Measurements from ENCODE around the gene KIF7.
A peak's percentile ranks its signal among the peaks of the same experiment; 100 is the strongest.

Gene KIF7, protein sequence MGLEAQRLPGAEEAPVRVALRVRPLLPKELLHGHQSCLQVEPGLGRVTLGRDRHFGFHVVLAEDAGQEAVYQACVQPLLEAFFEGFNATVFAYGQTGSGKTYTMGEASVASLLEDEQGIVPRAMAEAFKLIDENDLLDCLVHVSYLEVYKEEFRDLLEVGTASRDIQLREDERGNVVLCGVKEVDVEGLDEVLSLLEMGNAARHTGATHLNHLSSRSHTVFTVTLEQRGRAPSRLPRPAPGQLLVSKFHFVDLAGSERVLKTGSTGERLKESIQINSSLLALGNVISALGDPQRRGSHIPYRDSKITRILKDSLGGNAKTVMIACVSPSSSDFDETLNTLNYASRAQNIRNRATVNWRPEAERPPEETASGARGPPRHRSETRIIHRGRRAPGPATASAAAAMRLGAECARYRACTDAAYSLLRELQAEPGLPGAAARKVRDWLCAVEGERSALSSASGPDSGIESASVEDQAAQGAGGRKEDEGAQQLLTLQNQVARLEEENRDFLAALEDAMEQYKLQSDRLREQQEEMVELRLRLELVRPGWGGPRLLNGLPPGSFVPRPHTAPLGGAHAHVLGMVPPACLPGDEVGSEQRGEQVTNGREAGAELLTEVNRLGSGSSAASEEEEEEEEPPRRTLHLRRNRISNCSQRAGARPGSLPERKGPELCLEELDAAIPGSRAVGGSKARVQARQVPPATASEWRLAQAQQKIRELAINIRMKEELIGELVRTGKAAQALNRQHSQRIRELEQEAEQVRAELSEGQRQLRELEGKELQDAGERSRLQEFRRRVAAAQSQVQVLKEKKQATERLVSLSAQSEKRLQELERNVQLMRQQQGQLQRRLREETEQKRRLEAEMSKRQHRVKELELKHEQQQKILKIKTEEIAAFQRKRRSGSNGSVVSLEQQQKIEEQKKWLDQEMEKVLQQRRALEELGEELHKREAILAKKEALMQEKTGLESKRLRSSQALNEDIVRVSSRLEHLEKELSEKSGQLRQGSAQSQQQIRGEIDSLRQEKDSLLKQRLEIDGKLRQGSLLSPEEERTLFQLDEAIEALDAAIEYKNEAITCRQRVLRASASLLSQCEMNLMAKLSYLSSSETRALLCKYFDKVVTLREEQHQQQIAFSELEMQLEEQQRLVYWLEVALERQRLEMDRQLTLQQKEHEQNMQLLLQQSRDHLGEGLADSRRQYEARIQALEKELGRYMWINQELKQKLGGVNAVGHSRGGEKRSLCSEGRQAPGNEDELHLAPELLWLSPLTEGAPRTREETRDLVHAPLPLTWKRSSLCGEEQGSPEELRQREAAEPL (N-terminal part only)

DNA sequence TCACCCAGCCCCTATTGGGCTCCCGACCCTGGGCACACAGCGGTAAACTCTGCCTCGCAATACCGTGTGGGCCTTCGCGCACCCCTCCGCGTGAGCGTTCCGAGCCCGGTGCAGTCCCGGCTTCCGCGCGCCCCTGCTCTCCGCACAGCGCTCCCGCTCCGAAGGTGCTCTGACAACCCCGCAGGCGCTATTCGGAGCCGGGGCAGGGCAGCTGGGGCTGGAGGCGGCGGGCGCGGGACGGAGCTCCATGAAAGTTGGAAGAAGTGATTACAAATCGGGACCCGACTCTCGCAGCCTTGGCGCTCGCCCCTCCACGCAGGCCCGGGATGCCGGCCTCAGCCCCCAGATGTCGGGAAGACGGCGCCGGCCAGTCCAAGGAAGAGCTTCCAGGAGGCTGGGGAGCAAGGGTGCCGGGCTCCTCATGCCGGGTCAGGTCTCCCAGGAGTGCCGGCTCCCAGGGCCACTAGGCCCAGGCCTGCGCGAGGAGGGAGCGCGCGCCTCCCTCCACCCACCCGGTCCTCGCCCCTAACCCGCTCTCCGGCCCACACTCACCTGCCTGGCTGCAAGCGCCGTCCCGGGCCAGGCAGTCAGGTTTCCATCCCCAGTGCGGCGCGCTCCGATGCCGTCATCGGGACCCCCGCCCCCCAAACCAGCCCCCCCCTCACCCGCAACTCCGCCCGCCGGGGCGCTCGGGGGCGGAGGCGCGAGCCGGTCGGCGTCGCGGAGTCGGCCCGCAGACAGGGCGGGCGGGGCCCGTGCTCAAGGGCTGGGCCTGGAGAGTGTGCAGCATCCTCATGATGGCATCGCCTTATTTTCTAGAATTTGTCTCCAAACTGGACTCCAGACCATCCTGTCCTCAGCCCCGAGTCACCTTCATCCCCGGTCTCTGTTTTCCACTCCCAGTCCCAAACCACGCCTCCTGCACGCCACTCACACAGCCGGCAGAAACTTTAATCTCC, at the start of gene KIF7:
TSS of gene KIF7 (minus strand) at position 621 of the 959 bp plus-strand sequence. CDS start 2,537 bp downstream, outside the sequence.
- DNase-seq (ENCODE audit: extremely low read depth, insufficient read length): no peak

DNA sequence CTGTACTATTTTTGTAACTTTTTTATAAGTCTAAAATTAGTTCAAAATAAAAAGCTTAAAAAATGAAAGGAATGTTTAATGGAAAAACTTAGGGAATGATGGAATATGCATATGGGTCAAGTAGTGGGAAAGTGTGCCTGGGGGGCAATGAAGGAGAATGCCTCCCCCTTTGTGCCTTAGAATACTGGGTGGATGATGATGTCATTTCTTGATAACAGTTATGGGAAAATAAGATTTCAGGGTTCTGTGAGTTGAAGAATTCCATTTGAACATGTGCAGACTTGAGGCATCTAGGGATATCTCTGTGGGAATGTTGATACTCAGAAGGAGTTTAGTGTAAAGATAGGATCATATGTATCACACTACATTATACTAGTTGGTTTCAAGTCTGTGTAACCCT, 49.1 kb upstream of the KIF7 start:
- H3K4me3 ChIP-seq (replicated peaks; ENCODE audit: low read depth, low read length): no peak overlapping the region
- TF ChIP-seq, protein P1, sequence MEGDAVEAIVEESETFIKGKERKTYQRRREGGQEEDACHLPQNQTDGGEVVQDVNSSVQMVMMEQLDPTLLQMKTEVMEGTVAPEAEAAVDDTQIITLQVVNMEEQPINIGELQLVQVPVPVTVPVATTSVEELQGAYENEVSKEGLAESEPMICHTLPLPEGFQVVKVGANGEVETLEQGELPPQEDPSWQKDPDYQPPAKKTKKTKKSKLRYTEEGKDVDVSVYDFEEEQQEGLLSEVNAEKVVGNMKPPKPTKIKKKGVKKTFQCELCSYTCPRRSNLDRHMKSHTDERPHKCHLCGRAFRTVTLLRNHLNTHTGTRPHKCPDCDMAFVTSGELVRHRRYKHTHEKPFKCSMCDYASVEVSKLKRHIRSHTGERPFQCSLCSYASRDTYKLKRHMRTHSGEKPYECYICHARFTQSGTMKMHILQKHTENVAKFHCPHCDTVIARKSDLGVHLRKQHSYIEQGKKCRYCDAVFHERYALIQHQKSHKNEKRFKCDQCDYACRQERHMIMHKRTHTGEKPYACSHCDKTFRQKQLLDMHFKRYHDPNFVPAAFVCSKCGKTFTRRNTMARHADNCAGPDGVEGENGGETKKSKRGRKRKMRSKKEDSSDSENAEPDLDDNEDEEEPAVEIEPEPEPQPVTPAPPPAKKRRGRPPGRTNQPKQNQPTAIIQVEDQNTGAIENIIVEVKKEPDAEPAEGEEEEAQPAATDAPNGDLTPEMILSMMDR (IDR thresholded peaks at IDR 0.05; ENCODE audit: insufficient read depth, low read length, poor library complexity, severe bottlenecking): no peak
- no peaks in the 10 kb centered on the region for H3K36me3 ChIP-seq (ENCODE audit: control insufficient read depth, insufficient read depth, low read length)
- H3K27me3 ChIP-seq (replicated peaks; ENCODE audit: control insufficient read depth, insufficient read depth, low read length): no peaks in the 10 kb centered on the region; the same call in 1 of the 2 replicates
- no peak for DNase-seq (ENCODE audit: extremely low read depth, insufficient read length)

More for the DNA sequence above, at the start of gene KIF7:
- TF ChIP-seq, protein P1 (IDR thresholded peaks at IDR 0.05; ENCODE audit: insufficient read depth, low read length, poor library complexity, severe bottlenecking): no peak
- Histone ChIP-seq H3K27me3 (replicated peaks; ENCODE audit: control insufficient read depth, insufficient read depth, low read length) (no peaks in the 10 kb centered on the region; the same call in none of the 2 replicates), H3K36me3 (ENCODE audit: control insufficient read depth, insufficient read depth, low read length) (no peaks in the 10 kb centered on the region), H3K4me3 (replicated peaks; ENCODE audit: low read depth, low read length) (peak within 1 kb of the TSS; percentile 59)

DNA sequence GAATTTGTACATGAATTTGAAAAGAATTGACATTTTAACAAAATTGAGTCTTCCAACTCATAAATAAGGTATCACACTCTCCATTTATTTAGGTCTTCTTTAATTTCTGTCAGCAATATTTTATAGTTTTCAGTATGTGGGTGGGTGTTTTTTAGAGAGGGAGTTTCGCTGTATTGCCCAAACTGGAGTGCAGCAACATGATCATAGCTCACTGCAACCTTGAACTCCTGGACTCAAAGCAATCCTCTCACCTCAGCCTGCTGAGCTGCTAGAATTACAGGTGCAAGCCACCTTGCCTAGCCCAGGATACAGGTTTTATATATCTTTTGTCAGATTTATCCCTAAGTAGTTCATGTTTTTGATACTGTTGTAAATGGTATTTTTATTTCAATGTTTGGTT, 39.9 kb upstream of the KIF7 start:
- H3K27me3 ChIP-seq (replicated peaks; ENCODE audit: control insufficient read depth, insufficient read depth, low read length): no peaks in the 10 kb centered on the region
- H3K4me3 ChIP-seq (replicated peaks; ENCODE audit: low read depth, low read length): no peak overlapping the region
- DNase-seq (ENCODE audit: extremely low read depth, insufficient read length): no peak
- H3K36me3 ChIP-seq (ENCODE audit: control insufficient read depth, insufficient read depth, low read length): no peaks in the 10 kb centered on the region
- TF ChIP-seq, protein P1 (IDR thresholded peaks at IDR 0.05; ENCODE audit: insufficient read depth, low read length, poor library complexity, severe bottlenecking): no peak

DNA sequence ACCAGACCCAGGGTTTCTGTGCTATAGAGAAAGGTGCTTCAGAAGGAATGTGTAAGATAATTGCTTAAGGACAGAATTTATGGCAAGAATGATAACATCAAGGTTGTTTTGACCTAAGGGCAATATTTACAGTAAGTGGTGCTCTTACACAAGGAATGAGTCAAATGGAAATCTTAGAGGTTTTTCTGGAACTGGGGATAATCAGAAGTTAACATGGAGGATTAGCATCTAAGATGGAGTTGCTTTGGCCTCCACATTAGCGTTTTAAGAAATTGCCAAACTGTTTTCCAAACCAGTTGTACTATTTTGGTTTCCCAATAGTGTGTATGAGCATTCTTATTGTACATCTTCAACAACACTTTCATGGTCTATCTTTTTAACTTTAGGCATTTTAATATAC, 38.4 kb upstream of the KIF7 start:
- Histone ChIP-seq H3K27me3 (replicated peaks; ENCODE audit: control insufficient read depth, insufficient read depth, low read length) (no peaks in the 10 kb centered on the region), H3K4me3 (replicated peaks; ENCODE audit: low read depth, low read length) (no peak overlapping the region), H3K36me3 (ENCODE audit: control insufficient read depth, insufficient read depth, low read length) (no peaks in the 10 kb centered on the region)
- DNase-seq (ENCODE audit: extremely low read depth, insufficient read length): no peak
- TF ChIP-seq, protein P1 (IDR thresholded peaks at IDR 0.05; ENCODE audit: insufficient read depth, low read length, poor library complexity, severe bottlenecking): no peak
